ENCODE results near the gene PYGL. TPM values are rescaled to one million over a fixed set of nuclear protein-coding genes. Genes with fewer than 3 reads are reported as not detected.

Gene PYGL
- total and polyA plus RNA-seq, 2 experiments from 2014 or later, result 57.6 to 93.8 TPM

GRCh38 chr14:50871228-50871627 is 73.1 kb downstream of the PYGL start (continued):
- TF ChIP-seq, protein P1, sequence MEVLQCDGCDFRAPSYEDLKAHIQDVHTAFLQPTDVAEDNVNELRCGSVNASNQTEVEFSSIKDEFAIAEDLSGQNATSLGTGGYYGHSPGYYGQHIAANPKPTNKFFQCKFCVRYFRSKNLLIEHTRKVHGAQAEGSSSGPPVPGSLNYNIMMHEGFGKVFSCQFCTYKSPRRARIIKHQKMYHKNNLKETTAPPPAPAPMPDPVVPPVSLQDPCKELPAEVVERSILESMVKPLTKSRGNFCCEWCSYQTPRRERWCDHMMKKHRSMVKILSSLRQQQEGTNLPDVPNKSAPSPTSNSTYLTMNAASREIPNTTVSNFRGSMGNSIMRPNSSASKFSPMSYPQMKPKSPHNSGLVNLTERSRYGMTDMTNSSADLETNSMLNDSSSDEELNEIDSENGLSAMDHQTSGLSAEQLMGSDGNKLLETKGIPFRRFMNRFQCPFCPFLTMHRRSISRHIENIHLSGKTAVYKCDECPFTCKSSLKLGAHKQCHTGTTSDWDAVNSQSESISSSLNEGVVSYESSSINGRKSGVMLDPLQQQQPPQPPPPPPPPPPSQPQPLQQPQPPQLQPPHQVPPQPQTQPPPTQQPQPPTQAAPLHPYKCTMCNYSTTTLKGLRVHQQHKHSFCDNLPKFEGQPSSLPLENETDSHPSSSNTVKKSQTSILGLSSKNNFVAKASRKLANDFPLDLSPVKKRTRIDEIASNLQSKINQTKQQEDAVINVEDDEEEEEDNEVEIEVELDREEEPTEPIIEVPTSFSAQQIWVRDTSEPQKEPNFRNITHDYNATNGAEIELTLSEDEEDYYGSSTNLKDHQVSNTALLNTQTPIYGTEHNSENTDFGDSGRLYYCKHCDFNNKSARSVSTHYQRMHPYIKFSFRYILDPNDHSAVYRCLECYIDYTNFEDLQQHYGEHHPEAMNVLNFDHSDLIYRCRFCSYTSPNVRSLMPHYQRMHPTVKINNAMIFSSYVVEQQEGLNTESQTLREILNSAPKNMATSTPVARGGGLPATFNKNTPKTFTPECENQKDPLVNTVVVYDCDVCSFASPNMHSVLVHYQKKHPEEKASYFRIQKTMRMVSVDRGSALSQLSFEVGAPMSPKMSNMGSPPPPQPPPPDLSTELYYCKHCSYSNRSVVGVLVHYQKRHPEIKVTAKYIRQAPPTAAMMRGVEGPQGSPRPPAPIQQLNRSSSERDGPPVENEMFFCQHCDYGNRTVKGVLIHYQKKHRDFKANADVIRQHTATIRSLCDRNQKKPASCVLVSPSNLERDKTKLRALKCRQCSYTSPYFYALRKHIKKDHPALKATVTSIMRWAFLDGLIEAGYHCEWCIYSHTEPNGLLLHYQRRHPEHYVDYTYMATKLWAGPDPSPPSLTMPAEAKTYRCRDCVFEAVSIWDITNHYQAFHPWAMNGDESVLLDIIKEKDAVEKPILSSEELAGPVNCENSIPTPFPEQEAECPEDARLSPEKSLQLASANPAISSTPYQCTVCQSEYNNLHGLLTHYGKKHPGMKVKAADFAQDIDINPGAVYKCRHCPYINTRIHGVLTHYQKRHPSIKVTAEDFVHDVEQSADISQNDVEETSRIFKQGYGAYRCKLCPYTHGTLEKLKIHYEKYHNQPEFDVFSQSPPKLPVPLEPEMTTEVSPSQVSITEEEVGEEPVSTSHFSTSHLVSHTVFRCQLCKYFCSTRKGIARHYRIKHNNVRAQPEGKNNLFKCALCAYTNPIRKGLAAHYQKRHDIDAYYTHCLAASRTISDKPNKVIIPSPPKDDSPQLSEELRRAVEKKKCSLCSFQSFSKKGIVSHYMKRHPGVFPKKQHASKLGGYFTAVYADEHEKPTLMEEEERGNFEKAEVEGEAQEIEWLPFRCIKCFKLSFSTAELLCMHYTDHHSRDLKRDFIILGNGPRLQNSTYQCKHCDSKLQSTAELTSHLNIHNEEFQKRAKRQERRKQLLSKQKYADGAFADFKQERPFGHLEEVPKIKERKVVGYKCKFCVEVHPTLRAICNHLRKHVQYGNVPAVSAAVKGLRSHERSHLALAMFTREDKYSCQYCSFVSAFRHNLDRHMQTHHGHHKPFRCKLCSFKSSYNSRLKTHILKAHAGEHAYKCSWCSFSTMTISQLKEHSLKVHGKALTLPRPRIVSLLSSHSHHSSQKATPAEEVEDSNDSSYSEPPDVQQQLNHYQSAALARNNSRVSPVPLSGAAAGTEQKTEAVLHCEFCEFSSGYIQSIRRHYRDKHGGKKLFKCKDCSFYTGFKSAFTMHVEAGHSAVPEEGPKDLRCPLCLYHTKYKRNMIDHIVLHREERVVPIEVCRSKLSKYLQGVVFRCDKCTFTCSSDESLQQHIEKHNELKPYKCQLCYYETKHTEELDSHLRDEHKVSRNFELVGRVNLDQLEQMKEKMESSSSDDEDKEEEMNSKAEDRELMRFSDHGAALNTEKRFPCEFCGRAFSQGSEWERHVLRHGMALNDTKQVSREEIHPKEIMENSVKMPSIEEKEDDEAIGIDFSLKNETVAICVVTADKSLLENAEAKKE (CRISPR knock-in tag; IDR thresholded peaks at IDR 0.05), result no peak
- TF ChIP-seq EZH2 (IDR thresholded peaks at IDR 0.05; ENCODE audit: low read depth, unreplicated experiment), result no peak

DNA sequence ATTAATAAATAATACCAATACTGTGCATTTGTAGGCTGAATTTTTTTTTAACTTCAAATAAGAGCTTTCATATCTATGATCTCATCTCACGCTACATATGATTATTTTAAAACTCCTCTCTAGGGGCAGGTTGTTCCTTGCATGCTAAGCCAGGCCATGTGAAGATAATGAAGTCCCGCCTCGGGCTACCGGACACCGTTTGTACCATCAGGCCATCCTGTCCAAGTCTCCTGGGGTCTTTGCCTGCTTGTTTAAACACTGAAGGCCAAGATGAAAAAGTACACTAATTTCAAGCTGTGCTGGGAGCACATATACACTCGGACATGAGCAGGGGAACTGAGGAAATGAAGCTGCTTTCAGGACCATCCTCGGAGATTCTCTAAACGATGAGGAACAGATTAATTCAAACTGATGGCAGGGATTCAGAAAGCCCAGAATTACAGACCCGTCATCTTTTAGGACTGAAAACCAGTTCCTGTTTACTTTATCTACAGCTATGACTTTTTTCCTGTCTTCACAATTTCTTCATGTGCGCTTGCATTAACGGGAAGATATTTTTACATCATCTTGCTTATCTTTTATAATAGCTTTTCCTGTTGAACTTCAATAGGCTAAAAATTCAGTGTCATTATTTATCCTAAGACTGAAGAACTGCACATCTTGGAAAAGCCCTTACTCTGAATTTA is 78.7 kb downstream of the PYGL start:
- Histone ChIP-seq H3F3A (replicated peaks; ENCODE audit: low read depth) (no peaks in the 10 kb centered on the region), H3K4me3 (no peak overlapping the region), H3K9me2 (ENCODE audit: insufficient read depth) (no peaks in the 10 kb centered on the region), H3K36me3 (ENCODE audit: insufficient read depth) (no peaks in the 10 kb centered on the region), H3K27ac (ENCODE audit: low read depth) (no peak overlapping the region), H3K79me2 (replicated peaks; ENCODE audit: insufficient read depth) (no peaks in the 10 kb centered on the region), H3K27me3 (ENCODE audit: insufficient read depth) (peaks cover 4% of the 10 kb centered on the region), H4K20me1 (replicated peaks; ENCODE audit: insufficient read depth) (no peaks in the 10 kb centered on the region), H2AFZ (no peak overlapping the region), H3K4me2 (no peak overlapping the region), H3K4me1 (ENCODE audit: insufficient read depth) (peaks cover 17% of the 10 kb centered on the region)
- Mint-ChIP-seq H3K27ac (no peak overlapping the region), H3K4me1 (peaks cover 25% of the 10 kb centered on the region), H3K27me3 (ENCODE audit: insufficient read depth, low read depth, poor library complexity) (no peaks in the 10 kb centered on the region), H3K9me3 (no peaks in the 10 kb centered on the region), H3K4me3 (no peak overlapping the region), H3K36me3 (ENCODE audit: low read depth) (no peaks in the 10 kb centered on the region)
- no peak for DNase-seq (ENCODE audit: low spot score)
- no peak for ATAC-seq
- TF ChIP-seq ZNF114 (CRISPR knock-in tag; IDR thresholded peaks at IDR 0.05) (no peak), ETS1 (IDR thresholded peaks at IDR 0.05) (no peak), CREB1 (CRISPR knock-in tag; IDR thresholded peaks at IDR 0.05; ENCODE audit: low read depth) (no peak), NANOG (IDR thresholded peaks at IDR 0.05; ENCODE audit: borderline replicate concordance) (no peak), EZH2phosphoT487 (IDR thresholded peaks at IDR 0.05; ENCODE audit: unreplicated experiment) (no peak), ZNF331 (CRISPR knock-in tag; IDR thresholded peaks at IDR 0.05; ENCODE audit: low read depth) (no peak), CTCF (conservative IDR thresholded peaks at IDR 0.05; ENCODE audit: low read depth in 2 of 2) (no peak), JUNB (IDR thresholded peaks at IDR 0.05; ENCODE audit: unreplicated experiment) (no peak)

All from GM23338 (cell line).